CD4-positive, alpha-beta T cell treated with Interleukin-2 at 100 ng/mL for 4 hours (primary cell): ENCODE results near the gene PHACTR3.

Experiments used
- DNase-seq: peaks from one replicate; pipeline ENCODE4 v3.0.0-alpha.2; 2020; ENCODE audit warnings: low spot score

Gene PHACTR3

GRCh38 chr20:59802471-59803221 lies 198.3 kb downstream of the PHACTR3 start:
- no peak for DNase-seq

- no peak for DNase-seq
Observed at GRCh38 chr20:59804347-59804746, 200.0 kb downstream of the PHACTR3 start.

GRCh38 chr20:59804871-59805665 lies 200.7 kb downstream of the PHACTR3 start:
- no peak for DNase-seq

GRCh38 chr20:59805786-59806577 lies 201.6 kb downstream of the PHACTR3 start:
- no peak for DNase-seq

- DNase-seq, result no peak
Observed at GRCh38 chr20:59806578-59806975, 202.2 kb downstream of the PHACTR3 start.

GRCh38 chr20:59807909-59808728 lies 203.8 kb downstream of the PHACTR3 start:
- DNase-seq, result no peak

GRCh38 chr20:59808729-59809381 lies 204.5 kb downstream of the PHACTR3 start:
- no peak for DNase-seq

GRCh38 chr20:59809630-59810448 lies 205.5 kb downstream of the PHACTR3 start:
- no peak for DNase-seq

- DNase-seq, result no peak
Observed at GRCh38 chr20:59810449-59811187, 206.3 kb downstream of the PHACTR3 start.

GRCh38 chr20:59811681-59812171 lies 207.4 kb downstream of the PHACTR3 start:
- no peak for DNase-seq

- no peak for DNase-seq
Observed at GRCh38 chr20:59812286-59813125, 208.2 kb downstream of the PHACTR3 start.

GRCh38 chr20:59813126-59813947 lies 209.0 kb downstream of the PHACTR3 start:
- DNase-seq, result no peak

GRCh38 chr20:59813948-59814839 lies 209.9 kb downstream of the PHACTR3 start:
- no peak for DNase-seq

GRCh38 chr20:59814840-59815340 lies 210.6 kb downstream of the PHACTR3 start:
- DNase-seq, result no peak

- DNase-seq, result no peak
Observed at GRCh38 chr20:59816146-59816738, 211.9 kb downstream of the PHACTR3 start.

GRCh38 chr20:59817406-59817805 lies 213.1 kb downstream of the PHACTR3 start:
- no peak for DNase-seq
